HS-27A (cell line): Measurements from ENCODE around the gene AMER1.

Experiments
- DNase-seq: peaks from one replicate; pipeline ENCODE4 v3.0.0-alpha.2; 2012; ENCODE audit warnings: low read depth, missing footprints

AMER1 gene

GRCh38 chrX:64184396-64184795, 21.1 kb downstream of the AMER1 start:
- no peak for DNase-seq

- no peak for DNase-seq
Measured at GRCh38 chrX:64182208-64182607, 23.3 kb downstream of the AMER1 start.

- DNase-seq, result no peak
Measured at GRCh38 chrX:64176876-64177275, 28.6 kb downstream of the AMER1 start.

- no peak for DNase-seq
Measured at GRCh38 chrX:64169988-64170387, 35.5 kb downstream of the AMER1 start.

- no peak for DNase-seq
Measured at GRCh38 chrX:64152857-64153256, 52.7 kb downstream of the AMER1 start.

- no peak for DNase-seq
Measured at GRCh38 chrX:64151911-64152310, 53.6 kb downstream of the AMER1 start.

GRCh38 chrX:64150775-64151174, 54.7 kb downstream of the AMER1 start:
- DNase-seq, result no peak
